ENCODE data around the gene TRPV6.

- TF ChIP-seq CTCF (optimal IDR thresholded peaks at IDR 0.05 in 1 of 3, IDR thresholded peaks at IDR 0.05 in 1 of 3, conservative IDR thresholded peaks at IDR 0.05 in 1 of 3; ENCODE audit: extremely low read depth in 1 of 3, insufficient read depth in 2 of 3, low read length in 3 of 3) (no peak), EZH2 (IDR thresholded peaks at IDR 0.05; ENCODE audit: low read length) (no peak)
These were observed 46.9 kb downstream of the TRPV6 start for GRCh38 chr7:142838461-142839213.
